Dedifferentiated amniotic fluid mesenchymal stem cell (primary cell): ENCODE measurements around the gene LRRC30.

ENCODE experiments used
- DNase-seq: peaks from one replicate; pipeline ENCODE4 v3.0.0-alpha.2; 2016; ENCODE audit errors: extremely low spot score

Gene LRRC30

GRCh38 chr18:7237673-7238272, 6.9 kb downstream of the LRRC30 start:
- DNase-seq, result no peak

GRCh38 chr18:7242926-7243325, 12.0 kb downstream of the LRRC30 start:
- no peak for DNase-seq

GRCh38 chr18:7248877-7249276, 18.0 kb downstream of the LRRC30 start:
- no peak for DNase-seq

DNA sequence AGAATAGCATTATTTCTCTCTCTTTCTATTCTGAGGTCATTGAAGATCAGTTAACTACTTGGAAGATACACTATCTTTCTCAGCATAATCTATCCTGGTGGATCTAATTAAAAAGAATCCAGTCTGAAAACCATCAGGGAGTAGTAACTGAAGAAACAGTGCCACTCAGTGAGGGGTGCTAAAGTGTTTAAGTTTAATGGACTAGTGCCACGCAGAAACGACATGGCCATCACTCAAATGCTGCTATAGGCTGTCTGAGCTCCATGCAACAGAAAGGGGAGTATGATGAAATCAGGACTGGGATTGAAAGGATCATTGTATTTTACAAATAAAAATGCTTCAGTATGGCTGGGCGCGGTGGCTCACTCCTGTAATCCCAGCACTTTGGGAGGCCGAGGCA, 23.3 kb downstream of the LRRC30 start:
- no peak for DNase-seq

- no peak for DNase-seq
Measured at GRCh38 chr18:7255054-7255453, 24.2 kb downstream of the LRRC30 start.

GRCh38 chr18:7255643-7256042, 24.8 kb downstream of the LRRC30 start:
- DNase-seq, result no peak

DNA sequence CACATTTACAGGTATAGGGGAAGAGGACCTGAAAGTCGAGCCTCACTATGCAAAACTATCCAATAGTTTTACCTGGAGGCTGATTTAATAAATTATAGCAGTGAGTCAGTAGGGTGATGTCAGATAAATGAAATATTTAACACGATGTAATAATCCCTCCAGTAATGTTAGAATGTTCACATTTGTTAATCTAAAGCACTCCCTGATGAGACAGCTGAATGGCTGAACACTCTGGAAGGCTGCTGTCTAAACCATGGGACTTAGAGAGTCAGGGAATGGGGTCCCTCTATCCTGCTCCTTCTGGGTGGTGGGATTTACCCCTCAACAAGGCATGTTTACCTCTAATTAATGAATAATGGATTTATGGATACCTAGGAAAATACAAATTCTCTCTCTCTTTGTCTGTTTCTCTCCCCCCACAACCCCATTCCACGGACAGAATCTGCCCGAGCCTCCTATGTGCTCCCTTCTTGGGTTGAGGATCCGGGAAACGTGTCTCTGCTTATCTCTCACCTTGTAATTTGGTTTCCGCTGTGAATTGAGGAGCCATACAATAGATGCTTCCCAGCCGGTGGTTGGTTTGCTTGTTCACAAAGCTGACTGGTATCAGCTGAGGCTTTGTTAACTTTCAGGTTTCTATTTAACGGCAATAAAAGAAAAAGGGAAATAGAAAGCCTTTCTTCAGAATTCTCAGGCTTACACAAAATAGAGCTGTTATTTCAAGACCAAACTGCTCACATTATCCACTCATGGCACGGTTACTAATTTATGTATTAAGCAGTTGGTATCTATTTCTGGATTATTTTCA, 25.9 kb downstream of the LRRC30 start:
- no peak for DNase-seq

GRCh38 chr18:7257426-7257740, 26.5 kb downstream of the LRRC30 start:
- DNase-seq, result no peak

DNA sequence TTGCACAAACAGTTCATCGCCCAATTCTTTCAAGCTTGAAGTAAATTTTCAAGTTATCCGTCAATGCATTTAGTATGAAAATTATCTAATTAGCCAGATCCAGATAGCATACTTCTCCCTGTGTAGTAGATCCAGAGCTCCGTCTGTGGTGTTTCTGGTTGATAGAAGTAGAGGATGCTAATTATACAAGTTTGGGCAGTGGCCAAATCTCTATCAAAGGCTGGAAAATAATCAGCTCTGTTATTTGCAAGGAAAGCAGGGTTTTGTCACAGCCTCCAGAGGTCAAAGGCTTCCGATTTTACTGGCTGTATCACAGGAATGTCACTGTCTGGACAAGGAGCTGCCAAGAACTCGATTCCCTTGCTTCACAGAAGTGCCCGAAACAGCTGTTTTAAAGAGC, 28.6 kb downstream of the LRRC30 start:
- no peak for DNase-seq

- no peak for DNase-seq
Measured at GRCh38 chr18:7261199-7261598, 30.3 kb downstream of the LRRC30 start.

GRCh38 chr18:7267973-7268372, 37.1 kb downstream of the LRRC30 start:
- no peak for DNase-seq

GRCh38 chr18:7269942-7270341, 39.1 kb downstream of the LRRC30 start:
- DNase-seq, result no peak

GRCh38 chr18:7272311-7273049, 41.6 kb downstream of the LRRC30 start:
- peak; percentile 82 for DNase-seq

DNA sequence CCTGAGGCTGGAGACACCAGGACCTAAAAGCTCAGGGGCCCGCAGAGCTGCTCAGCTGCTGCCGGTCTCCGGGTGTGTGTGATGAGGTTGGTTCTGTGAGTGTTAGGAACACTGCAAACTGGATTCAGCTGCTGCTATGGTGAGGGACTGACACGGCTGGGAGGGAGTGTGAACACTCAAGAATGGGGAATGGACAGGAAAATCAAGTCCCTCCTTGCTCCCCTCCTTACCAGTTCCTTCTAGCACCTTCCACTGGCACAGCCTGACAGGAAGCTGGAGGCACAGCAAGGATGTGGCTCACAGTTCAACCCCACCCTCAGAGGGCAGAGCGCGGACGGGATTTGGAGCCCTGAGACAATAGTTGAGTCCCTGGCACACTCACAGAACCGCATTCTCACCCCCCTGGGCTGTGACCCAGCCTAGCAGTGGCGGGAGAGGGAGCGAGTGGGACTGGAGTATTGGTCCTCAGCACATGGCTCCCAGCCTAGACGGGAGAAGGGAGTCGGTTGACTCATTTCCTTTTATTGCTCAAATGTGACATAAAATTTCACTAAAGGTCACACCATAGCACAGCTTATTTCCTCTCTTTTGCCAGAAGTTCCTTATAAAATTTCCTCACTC, 42.5 kb downstream of the LRRC30 start:
- DNase-seq, result no peak

DNA sequence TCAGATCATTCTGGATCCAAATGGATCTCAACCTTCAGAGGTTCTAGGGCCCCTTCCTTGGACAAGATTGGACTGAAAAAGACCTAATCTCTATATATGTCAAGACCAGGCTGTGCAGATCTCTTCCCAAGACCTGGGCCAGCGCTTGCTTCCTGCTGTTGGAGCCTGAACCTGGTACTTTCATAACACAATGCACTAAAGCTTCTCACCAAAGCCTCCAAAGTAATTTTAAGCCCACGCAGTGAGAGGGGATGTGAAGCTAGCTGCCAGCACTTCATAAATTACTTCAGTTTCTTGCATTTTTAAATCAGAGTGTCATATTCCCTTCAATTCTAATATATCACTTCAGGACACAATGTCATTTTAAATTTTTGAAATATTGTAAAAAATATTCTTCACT, 50.7 kb downstream of the LRRC30 start:
- no peak for DNase-seq
